MCF 10A (cell line): Measurements from ENCODE around the gene SMIM15. TPM values are rescaled to one million over a fixed set of nuclear protein-coding genes. Genes with fewer than 3 reads are reported as not detected.

Source experiments
- BruUV-seq: library from RNA; stranded (reverse); fragments of 400-500 nt; replicated peaks from 2 replicates; lab custom pipeline; 2021; lab: Mats Ljungman, UMichigan
- CTCF ChIA-PET: fragments of 300-600 bp; sonication (Branson Sonifier 250); formaldehyde crosslinking; extraction: SDS; loops from one replicate; lab custom pipeline; 2021; ENCODE audit warnings: antibody characterized with exemption, inconsistent platforms; lab: Yijun Ruan, JAX
- POLR2A ChIA-PET: fragments of 300-600, 350-650 bp; sonication (Branson Sonifier 250); formaldehyde crosslinking; extraction: SDS; loops from one replicate; lab custom pipeline; 2020; ENCODE audit warnings: antibody characterized with exemption, inconsistent platforms; lab: Yijun Ruan, JAX
- DNase-seq: peaks from one replicate; pipeline ENCODE4 v3.0.0-alpha.2; 2018; ENCODE audit not compliant: unreplicated experiment
- H3K27ac Mint-ChIP-seq: one replicate; pipeline ENCODE4 v1.8.0; 2022; ENCODE audit warnings: mild to moderate bottlenecking, low read depth, mixed read lengths; ENCODE audit not compliant: unreplicated experiment
- H3K27me3 Mint-ChIP-seq: one replicate; pipeline ENCODE4 v1.8.0; 2022; ENCODE audit warnings: mixed read lengths; ENCODE audit not compliant: insufficient read depth, unreplicated experiment
- H3K36me3 Mint-ChIP-seq: one replicate; pipeline ENCODE4 v1.8.0; 2022; ENCODE audit warnings: mild to moderate bottlenecking, moderate library complexity, mixed read lengths; ENCODE audit not compliant: insufficient read depth, unreplicated experiment
- H3K4me1 Mint-ChIP-seq: one replicate; pipeline ENCODE4 v1.8.0; 2022; ENCODE audit warnings: mixed read lengths; ENCODE audit not compliant: insufficient read depth, unreplicated experiment
- H3K4me3 Mint-ChIP-seq: one replicate; pipeline ENCODE4 v1.8.0; 2022; ENCODE audit warnings: mild to moderate bottlenecking, moderate library complexity, mixed read lengths; ENCODE audit not compliant: unreplicated experiment
- H3K9me3 Mint-ChIP-seq: one replicate; pipeline ENCODE4 v1.8.0; 2022; ENCODE audit warnings: mixed read lengths; ENCODE audit not compliant: unreplicated experiment
- CTCF ChIP-seq: fragments of 200-600 bp; IDR thresholded peaks from one replicate; pipeline ENCODE4 v1.8.0; 2022; ENCODE audit warnings: antibody characterized with exemption, mild to moderate bottlenecking; ENCODE audit not compliant: unreplicated experiment
- intact Hi-C: fragments of 100-400 bp; cut with micrococcal nuclease; formaldehyde crosslinking; loops from 2 replicates; pipeline ENCODE4 v1.14.1; 2022
- total RNA-seq: library from RNA; stranded (reverse); gene quantifications from 2 replicates; pipeline ENCODE4 v1.2.3, GENCODE V29; 2022

SMIM15 gene
- total RNA-seq, 1 experiment from 2014 or later = 95.8 TPM

DNA sequence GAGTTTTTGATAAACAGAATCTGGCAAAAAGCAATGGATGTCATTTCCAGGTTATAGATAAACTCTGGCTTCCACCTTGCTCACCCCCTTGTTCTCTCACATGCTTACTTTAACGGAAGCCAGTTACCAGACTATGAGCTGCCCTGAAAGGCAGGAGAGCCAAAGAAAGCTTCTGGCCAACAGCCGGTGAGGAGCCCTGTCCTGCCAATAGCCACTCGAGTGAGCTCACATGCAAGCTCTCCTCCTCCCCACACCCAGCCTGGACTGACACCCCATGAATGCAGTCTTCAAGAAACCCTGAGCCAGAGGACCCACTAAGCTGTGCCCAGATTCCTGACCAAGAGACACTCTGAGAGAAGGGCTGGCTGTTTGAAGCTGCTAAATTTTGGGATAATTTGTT, 14.4 kb upstream of the SMIM15 start:
- Mint-ChIP-seq H3K27me3 (no peaks in the 10 kb centered on the region), H3K4me1 (no peaks in the 10 kb centered on the region), H3K9me3 (no peaks in the 10 kb centered on the region), H3K27ac (no peak overlapping the region), H3K4me3 (no peak overlapping the region), H3K36me3 (no peaks in the 10 kb centered on the region)
- TF ChIP-seq CTCF = no peak
- BruUV-seq = no TSS peak
- intact Hi-C loops = no loop called here
- no peak for DNase-seq
- POLR2A ChIA-PET = interaction anchor here (0.7 kb wide), 1 partner anchor 15 kb away, joined by 3 read pairs; no protein-coding TSS in a partner anchor
- CTCF ChIA-PET = interaction anchor here (1.2 kb wide), 1 partner anchor 481 kb away, joined by 3 read pairs; no protein-coding TSS in a partner anchor

GRCh38 chr5:61171479-61171878, 9.2 kb upstream of the SMIM15 start:
- Mint-ChIP-seq H3K36me3 (no peaks in the 10 kb centered on the region), H3K4me1 (no peaks in the 10 kb centered on the region), H3K27ac (no peak overlapping the region), H3K9me3 (no peaks in the 10 kb centered on the region), H3K27me3 (no peaks in the 10 kb centered on the region), H3K4me3 (no peak overlapping the region)
- no TSS peak for BruUV-seq
- intact Hi-C loops = no loop called here
- no peak for TF ChIP-seq CTCF
- ChIA-PET CTCF (interaction anchor here (0.5 kb wide), 1 partner anchor 756 kb away, joined by 4 read pairs; no protein-coding TSS in a partner anchor), POLR2A (no interaction called here)
- no peak for DNase-seq

DNA sequence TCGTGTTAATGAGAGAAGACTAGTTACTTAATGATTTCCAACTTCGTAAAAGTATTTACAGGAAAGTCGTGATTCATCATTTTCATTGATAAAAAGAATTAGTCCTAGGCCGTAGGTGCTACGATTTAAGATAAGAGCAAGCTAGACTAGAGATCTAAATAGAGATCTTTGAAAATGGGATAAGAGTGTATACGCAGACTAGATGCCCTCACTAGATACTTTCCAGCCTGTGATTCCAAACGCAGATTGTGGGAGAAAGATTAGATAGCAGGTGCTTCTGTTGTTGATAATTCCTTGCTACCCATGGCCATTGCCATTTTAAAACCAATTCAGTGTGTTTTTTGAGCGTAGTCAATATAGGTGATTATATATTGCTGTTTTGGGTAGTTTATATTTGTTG, 6.7 kb upstream of the SMIM15 start:
- no peaks in the 10 kb centered on the region for H3K4me1 Mint-ChIP-seq
- no peak overlapping the region for H3K4me3 Mint-ChIP-seq
- no peaks in the 10 kb centered on the region for H3K27me3 Mint-ChIP-seq
- no peak for DNase-seq
- intact Hi-C loops = loop anchor here (5.0 kb wide), 1 partner anchor 648 kb away; no protein-coding TSS in a partner anchor
- no peak overlapping the region for H3K27ac Mint-ChIP-seq
- no peaks in the 10 kb centered on the region for H3K9me3 Mint-ChIP-seq
- CTCF ChIA-PET = interaction anchor here (0.7 to 2.3 kb wide), 4 partner anchors 47 to 766 kb away, joined by 3 to 15 read pairs (median 5); no protein-coding TSS in a partner anchor
- no peaks in the 10 kb centered on the region for H3K36me3 Mint-ChIP-seq
- POLR2A ChIA-PET = interaction anchor here (0.6 to 2.2 kb wide), 3 partner anchors 131 to 489 kb away, joined by 3 to 9 read pairs (median 5); partner anchors contain the start of gene ZSWIM6
- TF ChIP-seq CTCF = no peak
- BruUV-seq = no TSS peak

- ChIA-PET POLR2A (no interaction called here), CTCF (interaction anchor here (0.6 to 3.4 kb wide), 8 partner anchors 11 to 491 kb away, joined by 3 to 26 read pairs (median 5); no protein-coding TSS in a partner anchor)
- BruUV-seq = no TSS peak
- peak; percentile 50 for TF ChIP-seq CTCF
- intact Hi-C loops = loop anchor here (1.0 to 5.0 kb wide), 4 partner anchors 164 to 767 kb away; no protein-coding TSS in a partner anchor
- Mint-ChIP-seq H3K27me3 (no peaks in the 10 kb centered on the region), H3K27ac (no peak overlapping the region), H3K4me3 (no peak overlapping the region), H3K9me3 (no peaks in the 10 kb centered on the region), H3K36me3 (peaks cover 2% of the 10 kb centered on the region), H3K4me1 (peaks cover 8% of the 10 kb centered on the region)
- DNase-seq = peak; percentile 54
These were observed 5.1 kb upstream of the SMIM15 start for GRCh38 chr5:61167382-61167781.
